SIG-M5 (cell line): ENCODE measurements around the gene FAM43B.
A peak's percentile ranks its signal among the peaks of the same experiment; 100 is the strongest.
"Not testable (repeated sequence)": the region's sequence is repeated elsewhere in the genome, so short reads cannot be mapped to it uniquely, and the experiment has no call there.

ENCODE experiments used
- DNase-seq: peaks from one replicate; lab custom pipeline; 2025; lab: John Stamatoyannopoulos, UW

FAM43B gene, protein sequence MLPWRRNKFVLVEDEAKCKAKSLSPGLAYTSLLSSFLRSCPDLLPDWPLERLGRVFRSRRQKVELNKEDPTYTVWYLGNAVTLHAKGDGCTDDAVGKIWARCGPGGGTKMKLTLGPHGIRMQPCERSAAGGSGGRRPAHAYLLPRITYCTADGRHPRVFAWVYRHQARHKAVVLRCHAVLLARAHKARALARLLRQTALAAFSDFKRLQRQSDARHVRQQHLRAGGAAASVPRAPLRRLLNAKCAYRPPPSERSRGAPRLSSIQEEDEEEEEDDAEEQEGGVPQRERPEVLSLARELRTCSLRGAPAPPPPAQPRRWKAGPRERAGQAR

DNA sequence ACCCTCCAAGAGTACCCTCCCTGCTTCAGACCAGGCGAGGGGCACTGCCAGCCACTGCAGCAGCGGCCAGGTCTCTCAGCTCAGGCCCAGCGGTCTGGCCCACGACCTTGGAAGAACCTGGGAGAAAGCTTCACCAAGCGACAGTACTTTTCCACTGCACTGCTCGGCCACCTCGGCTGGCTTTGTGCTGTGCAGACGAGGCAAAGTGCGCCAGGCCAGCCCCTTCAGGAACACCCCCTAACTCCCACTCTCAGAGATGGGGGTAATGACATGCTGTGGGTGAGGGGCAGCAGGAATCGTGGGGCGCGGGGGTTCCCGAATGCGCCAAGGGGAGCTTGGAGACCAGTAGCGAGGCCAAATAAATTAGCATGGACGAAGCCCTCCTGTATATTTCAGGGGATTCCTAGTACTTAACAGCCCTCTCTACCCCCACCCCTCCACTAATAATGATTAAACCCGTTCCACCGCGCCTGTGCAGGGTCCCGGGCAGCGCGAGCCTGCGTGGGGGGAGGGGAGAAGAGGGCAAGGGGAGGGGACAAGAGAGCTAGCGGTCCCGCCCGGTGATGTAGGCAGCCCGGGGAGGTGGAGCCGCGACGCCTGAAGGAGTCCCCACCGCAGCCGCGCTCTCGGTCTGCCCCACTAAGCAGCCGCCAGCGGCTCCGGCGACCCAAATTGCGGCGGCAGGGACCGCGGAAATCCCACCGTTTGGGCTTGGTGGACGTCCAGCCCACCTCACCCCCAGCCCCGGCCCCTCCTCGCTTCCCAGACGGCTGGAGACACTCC, at the start of gene FAM43B:
FAM43B (plus strand) TSS at position 629 of the 783 bp plus-strand sequence. CDS start 401 bp downstream, outside the sequence.
- DNase-seq, result no peak

DNA sequence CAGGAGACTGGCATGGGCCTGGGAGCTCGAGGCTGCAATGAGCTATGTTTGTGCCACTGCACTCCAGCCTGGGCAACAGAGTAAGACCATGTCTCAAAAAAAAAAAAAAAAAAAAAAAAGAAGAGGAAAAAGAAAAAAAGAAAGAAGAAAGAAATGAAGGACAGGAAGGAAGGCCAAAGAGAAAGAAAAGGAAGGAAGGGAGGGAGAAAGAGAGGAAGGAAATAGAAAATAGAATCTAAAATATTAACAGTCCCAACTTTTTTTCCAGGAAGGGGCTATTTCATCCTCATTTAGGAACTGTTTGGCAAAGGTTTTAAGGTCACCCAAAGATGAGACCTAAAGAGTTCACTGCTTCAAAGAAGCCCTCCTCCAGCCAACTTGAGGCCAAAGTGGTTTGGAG, 46.9 kb upstream of the FAM43B start:
- DNase-seq, result no peak

DNA sequence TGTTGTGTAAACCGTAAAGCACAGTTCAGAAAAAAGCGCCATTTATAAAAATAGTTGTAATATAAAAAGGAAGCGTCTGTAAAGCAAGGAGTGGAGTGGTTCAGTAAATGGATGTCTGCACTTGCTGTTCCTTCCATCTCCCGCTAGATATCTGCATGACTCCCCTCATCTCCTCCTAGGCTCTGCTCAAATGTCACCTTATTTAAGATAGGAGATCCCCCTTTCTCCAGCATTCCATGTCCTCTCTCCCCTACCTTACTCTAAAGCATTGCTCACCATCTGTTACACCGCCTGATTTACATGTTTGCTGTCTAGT, 45.2 kb upstream of the FAM43B start:
- DNase-seq, result no peak

DNA sequence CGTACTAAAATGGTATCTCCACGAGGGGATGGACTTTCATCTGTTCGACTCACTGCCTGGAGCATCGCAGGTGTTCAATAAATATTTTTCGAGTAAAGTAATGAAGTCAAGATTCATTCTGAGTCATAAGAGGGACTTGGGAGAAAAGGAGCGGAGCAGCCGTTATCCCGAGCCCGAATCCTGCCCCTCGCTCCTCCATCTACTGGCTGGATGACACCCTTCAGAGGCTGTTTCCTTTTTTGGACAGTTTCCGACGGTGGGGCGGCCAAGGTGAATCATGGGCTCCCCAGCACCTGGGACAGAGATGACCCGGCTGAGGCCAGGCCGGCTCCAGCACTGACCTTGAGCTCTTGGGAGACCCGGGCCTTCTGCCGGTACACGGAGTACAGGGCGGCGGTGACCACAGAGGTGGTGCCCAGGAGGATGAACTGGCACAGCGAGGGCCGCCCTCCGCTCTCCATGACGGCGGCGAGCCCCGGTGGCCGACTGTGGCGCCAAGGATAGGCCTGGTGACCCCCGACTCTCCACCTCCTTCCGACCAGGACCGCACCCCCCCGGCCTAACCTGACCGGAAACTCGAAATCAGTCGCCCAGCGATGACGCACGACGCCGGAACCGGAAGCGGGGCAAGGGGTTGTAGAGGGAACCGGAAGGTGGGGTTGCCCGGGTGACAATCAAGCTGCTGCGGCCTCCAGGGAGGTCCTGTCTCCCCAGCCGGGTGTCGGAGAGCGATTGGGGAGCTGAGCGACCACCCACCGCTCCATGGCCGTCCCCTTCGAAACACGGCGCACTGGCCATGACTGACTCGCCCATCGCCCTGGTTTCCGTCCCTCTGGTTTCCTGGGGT, 44.6 kb upstream of the FAM43B start, which contains the start of gene MUL1:
MUL1 (minus strand) TSS at position 588 of the 847 bp plus-strand sequence; CDS start at position 461, 127 bp downstream.
- peak; percentile 45 for DNase-seq

DNA sequence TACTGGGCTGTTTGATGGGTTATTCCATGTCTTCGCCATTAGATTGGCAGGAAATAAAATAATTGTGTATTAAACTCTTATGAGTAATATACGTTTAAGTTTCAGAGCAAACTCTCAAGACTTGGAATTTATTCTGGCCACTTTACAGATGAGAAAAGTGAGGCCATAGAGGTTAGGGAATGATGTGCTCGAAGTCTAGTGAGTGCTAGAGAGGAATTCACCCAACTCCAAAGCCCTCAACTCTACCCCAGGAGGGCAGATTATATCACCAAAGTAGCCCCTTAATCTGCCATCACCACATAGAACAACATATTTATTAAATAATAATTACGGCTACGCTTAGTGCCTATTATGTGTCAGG, 44.0 kb upstream of the FAM43B start:
- DNase-seq, result no peak

DNA sequence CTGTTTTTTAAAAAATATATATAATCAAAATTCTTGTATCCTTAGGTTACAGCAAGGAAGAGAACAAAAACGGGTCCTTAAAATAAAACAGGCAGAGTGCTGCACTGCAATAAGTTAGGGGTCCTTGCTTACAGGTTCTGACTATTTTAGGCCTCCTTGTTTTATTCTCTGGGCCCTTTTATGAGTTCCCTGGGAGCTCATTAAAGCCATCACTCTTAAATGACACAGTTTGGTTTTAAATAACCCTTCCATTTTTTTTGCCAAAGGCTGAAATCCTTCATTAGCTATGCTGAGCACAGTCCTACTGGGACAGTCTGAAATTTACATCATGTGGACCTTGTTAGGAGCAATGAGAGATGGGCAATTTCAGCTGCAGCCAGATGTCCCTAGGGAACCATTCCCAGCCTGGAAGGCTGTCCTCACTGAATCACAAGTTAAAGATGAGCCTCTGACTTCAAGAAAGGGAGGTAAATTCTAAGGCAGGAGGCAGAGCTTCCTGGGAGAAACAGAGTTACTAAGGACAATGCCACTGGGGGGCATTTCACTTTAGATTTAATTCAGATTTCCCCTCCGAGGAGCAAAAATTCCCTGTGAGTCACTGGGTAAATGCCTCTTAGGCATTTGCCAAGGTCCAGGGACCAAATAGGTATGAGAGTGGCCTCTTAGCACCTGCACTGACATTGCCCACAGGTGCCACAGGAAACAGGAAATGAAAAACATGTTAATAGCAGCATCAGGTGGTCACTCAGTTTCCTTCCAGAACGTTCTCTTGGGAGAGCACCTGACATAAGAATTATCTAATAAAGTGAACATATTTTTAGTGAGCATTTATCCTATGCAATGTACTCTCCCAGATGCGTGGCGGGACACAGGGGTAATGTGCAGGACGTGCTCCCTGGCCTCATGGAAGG, 40.6 kb upstream of the FAM43B start:
- no peak for DNase-seq

DNA sequence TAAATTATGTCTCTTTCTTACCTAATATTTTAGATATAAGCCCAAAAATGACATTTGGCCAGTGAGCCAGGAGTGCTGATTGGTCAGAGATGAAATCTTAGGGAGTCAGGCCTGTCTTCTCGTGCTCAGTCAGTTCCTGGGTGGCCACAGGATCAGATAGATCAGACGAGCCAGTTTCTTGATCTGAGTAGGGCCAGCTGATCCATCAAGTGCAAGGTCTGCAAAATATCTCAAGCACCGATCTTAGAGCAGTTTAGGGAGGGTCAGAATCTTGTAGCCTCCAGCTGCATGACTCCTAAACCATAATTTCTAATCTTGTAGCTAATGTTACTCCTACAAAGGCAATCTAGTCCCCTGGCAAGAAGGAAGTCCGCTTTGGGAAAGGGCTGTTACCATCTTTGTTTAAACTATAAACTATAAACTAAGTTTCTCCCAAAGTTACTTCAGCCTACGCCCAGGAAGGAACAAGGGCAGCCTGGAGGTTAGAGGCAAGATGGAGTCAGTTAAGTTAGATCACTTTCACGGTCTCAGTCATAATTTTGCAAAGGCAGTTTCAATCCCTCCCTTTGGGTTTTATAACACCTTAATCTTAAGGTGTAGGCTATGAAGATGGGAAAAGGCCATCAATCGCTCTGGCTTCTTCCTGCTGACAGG, 32.6 kb upstream of the FAM43B start:
- DNase-seq, result not testable (repeated sequence)

DNA sequence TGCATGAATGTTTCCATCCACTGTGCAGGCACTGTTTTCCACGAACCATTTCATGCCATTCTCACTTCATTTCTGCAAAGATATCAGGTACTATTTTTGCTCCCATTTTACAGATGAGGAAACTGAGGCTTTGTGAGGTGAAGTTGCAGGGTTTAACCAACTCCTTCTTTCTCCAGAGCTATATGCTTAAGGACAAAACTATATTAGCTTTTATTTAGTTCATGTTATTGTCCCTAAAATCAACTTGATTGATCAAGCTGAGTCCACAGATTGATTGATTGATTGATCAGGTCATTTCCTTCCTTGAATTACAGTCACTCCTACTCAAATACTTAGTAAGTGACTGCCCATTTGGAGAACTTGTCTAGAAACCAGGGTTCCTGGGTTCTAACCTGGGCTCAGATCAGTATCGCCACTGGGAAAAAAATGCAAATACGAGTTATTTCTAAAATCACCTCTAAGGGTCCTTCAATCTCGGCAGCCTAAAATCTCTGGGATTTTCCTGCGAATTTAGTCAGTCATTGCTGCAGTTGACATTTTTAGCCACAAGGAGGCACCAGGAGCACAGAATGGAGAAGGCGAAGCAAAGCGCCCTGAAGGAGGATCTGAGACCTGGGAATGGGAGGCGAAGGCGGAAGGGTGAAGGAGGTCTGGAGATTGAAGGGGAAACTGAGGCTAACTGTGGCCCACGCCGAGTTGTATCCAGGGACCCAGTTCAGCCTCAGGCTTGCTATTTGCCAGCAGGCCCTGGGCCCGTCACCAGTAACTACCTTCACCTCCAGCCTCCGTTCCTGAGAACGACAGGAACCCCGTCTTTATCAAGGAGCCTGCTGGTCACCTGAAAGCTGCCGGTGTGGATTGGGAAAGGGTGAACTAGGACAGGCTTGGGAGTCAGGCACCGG, 30.2 kb upstream of the FAM43B start:
- DNase-seq, result no peak

DNA sequence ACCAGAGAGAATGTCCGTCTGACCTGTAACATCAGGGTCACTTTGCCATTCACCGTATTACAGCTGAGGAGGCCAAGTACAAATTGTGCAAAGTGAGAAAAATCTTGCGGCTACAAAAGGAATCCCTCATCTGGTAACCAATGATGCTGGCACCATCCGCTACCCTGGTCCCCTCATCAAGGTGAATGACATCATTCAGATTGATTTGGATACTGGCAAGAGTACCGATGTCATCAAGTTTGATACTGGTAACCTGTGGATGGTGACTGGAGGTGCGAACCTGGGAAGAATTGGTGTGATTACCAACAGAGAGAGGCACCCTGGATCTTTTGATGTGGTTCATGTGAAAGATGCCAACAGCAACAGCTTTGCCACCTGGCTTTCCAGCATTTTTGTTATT, 26.1 kb upstream of the FAM43B start:
- no peak for DNase-seq

DNA sequence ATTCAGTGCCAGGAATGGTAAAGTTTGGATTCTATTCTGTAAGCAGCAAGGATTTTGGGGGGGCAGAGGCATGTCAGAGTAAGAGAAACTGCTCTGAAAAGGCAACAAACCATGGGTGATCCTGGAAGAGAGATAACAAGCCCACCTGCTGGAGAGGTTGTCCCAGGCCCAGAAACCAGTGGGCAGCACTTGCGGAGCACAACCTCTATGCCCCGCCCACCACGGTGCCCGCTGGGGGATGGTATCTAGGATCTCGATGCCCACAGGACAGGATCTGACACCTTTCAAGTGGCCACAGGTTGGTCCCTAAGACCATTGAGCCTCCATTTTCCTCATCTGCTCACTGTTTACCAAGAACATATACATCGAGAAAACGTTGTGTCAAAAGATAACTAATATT, 24.2 kb upstream of the FAM43B start:
- no peak for DNase-seq

DNA sequence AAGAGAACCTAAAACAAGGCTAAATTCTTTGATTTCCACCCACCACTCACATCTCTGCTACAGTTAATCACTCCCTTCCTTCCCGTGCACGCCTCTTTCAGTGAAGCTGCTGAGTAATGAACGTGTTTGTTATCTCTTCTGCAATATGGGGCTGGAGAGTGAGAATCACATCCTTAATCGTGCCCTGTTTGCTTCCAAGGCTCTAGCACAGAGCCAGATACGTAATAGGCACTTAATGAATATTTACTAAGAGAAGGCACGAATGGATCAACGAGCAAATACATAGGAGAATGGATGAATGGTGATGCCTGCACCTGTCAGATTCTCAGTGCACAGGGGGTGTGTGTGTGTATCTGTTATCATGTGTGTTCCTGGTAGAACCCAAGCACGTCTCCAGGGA, 22.1 kb upstream of the FAM43B start:
- DNase-seq, result no peak

DNA sequence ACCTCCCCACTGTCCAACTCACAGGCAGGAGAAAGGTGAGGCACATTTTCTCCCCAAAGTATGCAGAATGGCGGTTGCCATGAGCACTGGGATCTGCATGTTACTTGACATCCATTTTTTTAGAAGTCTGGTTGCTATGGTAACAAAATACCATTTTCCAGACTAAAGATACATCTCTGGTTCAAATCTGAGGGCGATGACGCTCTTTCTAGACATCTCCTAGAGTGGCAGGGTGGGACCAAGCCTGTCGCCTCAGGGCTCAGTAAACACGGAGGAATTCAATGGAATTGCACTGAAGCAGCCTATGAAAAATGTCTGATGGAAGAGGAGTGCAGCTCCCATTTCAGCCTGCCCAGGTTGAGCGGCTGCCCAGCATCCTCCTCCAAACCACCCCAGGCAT, 21.5 kb upstream of the FAM43B start:
- no peak for DNase-seq

DNA sequence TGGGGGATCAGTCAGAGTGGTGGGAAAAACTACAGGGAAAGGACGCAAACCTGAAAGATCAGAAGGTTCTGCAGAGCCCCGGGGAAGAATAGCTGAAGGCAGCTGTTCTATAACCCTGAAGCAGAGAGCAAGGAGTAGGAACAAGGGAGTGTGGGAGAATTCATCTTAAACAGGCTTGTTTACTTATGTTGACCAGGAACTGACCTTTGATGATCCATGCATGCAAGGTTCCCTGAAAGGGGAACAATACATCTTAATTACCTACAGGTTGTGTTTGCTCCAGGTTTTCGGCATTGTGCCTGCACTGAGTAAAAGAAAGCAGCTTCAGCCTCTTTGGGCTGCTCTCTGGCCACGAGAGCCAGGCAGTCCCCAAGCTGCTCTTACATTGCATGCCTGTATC, 18.7 kb upstream of the FAM43B start:
- DNase-seq, result no peak

DNA sequence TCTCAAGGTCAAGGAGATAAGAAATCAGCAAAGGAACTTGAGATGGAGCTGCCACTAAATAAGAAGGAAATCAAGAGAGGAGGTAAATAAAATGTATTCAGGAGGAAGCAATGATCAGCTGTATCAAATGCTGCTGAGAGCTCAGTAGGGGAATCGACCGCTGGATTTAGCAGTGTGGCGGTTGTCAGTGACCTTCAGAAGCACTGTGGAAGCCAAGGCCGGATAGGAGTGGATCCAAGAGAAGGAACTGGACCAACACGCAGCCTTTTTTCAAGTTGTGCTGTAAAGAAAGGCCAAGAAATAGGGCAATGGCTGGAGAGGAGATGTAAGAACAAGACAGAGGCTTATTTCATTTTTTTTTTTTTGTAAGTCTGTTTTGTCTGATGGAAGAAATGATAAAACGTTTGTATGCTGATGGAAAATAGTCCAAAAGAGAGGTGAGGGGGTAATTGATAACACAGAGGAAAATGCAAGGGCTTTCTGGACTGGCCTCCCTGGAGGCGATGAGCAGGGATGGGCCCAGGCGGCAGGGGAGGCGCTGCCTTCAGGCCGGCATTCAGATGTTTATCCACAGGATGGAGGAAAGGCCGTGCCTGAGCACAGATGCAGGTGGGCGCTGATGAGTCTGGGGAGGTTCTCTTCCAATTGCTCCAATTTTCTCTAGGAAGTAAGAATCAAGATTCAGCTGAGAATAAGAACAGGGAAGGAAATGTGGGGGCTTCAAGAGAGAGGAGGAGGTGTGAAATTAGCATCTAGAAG, 17.5 kb upstream of the FAM43B start:
- DNase-seq, result no peak

DNA sequence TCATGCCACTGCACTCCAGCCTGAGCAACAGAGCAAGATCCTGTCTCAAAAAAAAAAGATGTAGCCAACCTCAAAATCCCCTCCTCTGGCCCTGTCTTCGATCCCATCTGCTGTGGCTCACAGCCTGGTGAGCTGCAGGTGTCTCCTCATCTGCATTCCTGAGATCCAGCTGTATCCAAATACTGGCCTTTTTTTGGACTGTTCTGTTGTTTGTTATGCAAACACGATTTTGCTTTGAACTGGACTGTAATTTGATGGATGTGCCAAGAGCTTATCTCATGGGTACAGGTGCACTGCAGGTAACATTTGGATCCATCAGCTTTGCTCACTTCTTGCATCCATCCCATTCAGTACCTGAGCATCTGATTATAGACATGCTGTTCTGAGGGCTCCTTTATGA, 14.1 kb upstream of the FAM43B start:
- no peak for DNase-seq

DNA sequence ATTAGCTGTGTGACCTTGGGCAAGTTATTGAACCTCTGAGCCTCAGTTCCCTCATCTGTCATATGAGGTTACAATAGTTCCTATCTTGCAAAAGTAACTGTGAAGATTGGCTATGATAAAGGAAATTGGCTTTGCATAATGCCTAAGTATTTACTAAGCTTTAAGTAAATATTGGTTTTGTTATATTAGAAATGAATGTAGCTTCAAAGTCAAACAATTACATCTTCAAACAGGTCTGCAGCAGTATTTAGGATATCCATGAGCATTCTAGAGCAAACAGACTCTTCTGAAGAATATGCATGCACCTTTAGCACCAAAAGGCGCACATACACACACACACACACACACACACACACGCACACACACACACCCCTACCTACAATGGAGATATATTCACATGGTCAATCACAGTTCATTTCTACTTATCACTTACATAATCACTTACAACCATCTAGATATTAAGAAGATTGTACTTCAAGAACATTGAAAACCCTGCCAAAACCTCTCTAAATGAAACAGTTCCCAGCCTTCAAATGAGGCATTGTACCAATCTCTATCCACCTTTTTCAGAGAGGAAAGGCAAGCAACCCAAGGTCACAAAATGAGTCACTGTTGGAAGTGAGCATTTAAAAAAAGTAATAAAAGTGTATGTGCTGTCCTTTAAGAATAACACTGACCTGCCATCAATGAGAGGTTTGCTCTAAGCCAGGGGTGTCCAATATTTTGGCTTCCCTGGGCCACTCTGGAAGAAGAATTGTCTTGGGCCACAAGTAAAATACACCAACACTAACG, 13.4 kb upstream of the FAM43B start:
- DNase-seq, result no peak

DNA sequence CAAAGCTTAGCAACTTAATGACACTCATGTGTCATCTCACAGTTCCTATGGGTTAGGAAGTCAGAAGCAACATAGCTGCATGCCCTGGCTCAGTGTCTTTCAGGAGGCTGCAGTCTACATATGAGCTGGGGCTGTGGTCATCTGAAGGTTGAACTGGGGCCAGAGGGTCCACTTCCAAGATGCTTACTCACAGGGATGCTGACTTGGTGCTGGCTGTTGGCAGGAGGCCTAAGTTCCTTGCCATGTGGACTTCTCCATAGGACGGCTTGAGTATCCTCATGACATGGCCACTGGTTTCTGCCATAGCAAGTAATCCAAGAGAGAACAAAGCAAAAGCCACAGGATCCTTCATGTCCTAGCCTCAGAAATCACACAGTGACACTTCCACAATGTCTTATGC, 12.1 kb upstream of the FAM43B start:
- no peak for DNase-seq

DNA sequence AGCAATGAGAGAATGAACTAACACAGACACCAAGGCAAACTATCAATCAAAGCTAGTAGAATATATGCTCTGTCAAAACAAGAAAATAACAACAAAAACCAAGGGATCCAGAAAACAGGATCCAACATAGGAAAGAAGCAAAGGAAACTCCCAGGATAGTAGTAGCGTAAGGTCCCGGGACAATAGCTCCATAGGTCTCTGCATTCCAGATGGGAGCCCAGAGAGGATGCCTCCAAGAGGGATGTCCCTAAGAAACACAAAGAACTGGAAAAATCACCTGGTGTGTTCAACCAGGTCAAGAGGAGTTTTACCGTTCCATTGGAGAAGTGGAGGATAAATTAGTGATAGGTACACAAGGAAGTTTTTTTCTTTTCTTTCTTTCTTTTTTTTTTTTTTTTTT, 5.7 kb upstream of the FAM43B start:
- no peak for DNase-seq

DNA sequence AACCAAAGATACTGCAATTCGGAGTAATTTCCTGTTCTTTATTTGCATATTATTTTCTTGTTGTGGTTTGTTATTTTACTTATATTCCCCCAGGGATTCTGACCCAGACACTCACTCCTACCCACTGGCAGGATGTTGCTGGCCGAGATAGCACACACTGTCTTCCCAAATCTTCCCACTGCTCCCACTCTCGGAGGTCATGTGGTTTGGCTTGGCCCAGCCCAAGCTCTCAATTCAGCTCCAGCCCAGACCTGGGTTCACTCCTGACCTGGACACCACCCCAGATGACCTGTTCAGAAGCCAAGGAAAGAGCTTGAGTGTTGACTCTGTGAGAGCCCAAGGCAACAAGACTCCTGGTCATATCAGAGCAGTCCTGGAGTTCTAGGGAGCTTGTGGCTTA, 1.2 kb upstream of the FAM43B start:
- DNase-seq, result no peak
